Liver (tissue), 9 donors: ENCODE measurements around the gene UGT1A5. TPM values are rescaled to one million over a fixed set of nuclear protein-coding genes. Genes with fewer than 3 reads are reported as not detected.
A peak's percentile ranks its signal among the peaks of the same experiment; 100 is the strongest.

Source experiments
- DNase-seq: peaks from one replicate; pipeline ENCODE4 v3.0.0-alpha.2; 2017; ENCODE audit warnings: low spot score
- H3K27ac ChIP-seq, 2 donors: one replicate each; pipeline ENCODE4 v1.7.0; 2013; ENCODE audit warnings: inconsistent platforms in 2 of 2, low read length in 2 of 2, control low read depth in 1 of 2, low read depth in 1 of 2, mild to moderate bottlenecking in 1 of 2
- H3K27me3 ChIP-seq, 4 donors: one replicate each; pipeline versions ENCODE4 v1.6.1 to v1.7.0; 2013; ENCODE audit warnings: low read length in 3 of 4, inconsistent platforms in 1 of 4, mild to moderate bottlenecking in 1 of 4, moderate library complexity in 1 of 4; ENCODE audit not compliant: control insufficient read depth in 4 of 4, insufficient read depth in 4 of 4
- H3K36me3 ChIP-seq, 4 donors: one replicate each; pipeline versions ENCODE4 v1.6.1 to v1.7.0; 2013; ENCODE audit warnings: low read length in 3 of 4, mild to moderate bottlenecking in 3 of 4, low read depth in 1 of 4, moderate library complexity in 1 of 4; ENCODE audit not compliant: control insufficient read depth in 4 of 4, insufficient read depth in 3 of 4
- H3K4me1 ChIP-seq, 4 donors: one replicate each; pipeline versions ENCODE4 v1.6.1 to v1.7.0; 2013; ENCODE audit warnings: low read length in 3 of 4, mild to moderate bottlenecking in 3 of 4, moderate library complexity in 1 of 4; ENCODE audit not compliant: control insufficient read depth in 4 of 4, insufficient read depth in 4 of 4
- H3K4me3 ChIP-seq, 3 donors: one replicate each; pipeline versions ENCODE4 v1.6.1 to v1.7.0; 2013; ENCODE audit warnings: low read length in 3 of 3, control low read depth in 1 of 3, low read depth in 1 of 3, mild to moderate bottlenecking in 1 of 3
- H3K9ac ChIP-seq, 2 donors: one replicate each; pipeline ENCODE4 v1.7.0; 2013; ENCODE audit warnings: low read length in 2 of 2, mild to moderate bottlenecking in 2 of 2, moderate library complexity in 2 of 2, control low read depth in 1 of 2, low read depth in 1 of 2
- H3K9me3 ChIP-seq, 4 donors: one replicate each; pipeline versions ENCODE4 v1.6.1 to v1.7.0; 2013; ENCODE audit warnings: low read length in 3 of 4; ENCODE audit not compliant: control insufficient read depth in 4 of 4
- EGR1 ChIP-seq, 2 donors: IDR thresholded peaks; 2 replicates each; pipeline ENCODE4 v1.6.1; 2016 to 2018; ENCODE audit warnings: antibody characterized with exemption in 2 of 2, low read depth in 2 of 2
- FOXA1 ChIP-seq: IDR thresholded peaks from 2 replicates; pipeline ENCODE4 v1.6.1; 2016; ENCODE audit warnings: antibody characterized with exemption
- HNF4A ChIP-seq, 2 donors: conservative IDR thresholded peaks; 2 replicates each; pipeline ENCODE4 v1.6.1; 2016; ENCODE audit warnings: antibody characterized with exemption in 2 of 2, mild to moderate bottlenecking in 2 of 2
- HNF4G ChIP-seq: IDR thresholded peaks from 2 replicates; pipeline ENCODE4 v1.6.1; 2016; ENCODE audit warnings: antibody characterized with exemption
- NR2F2 ChIP-seq: IDR thresholded peaks from 2 replicates; pipeline ENCODE4 v1.6.1; 2016; ENCODE audit warnings: antibody characterized with exemption
- RAD21 ChIP-seq, 2 donors: IDR thresholded peaks; 2 replicates each; pipeline ENCODE4 v1.6.1; 2016; ENCODE audit warnings: antibody characterized with exemption in 2 of 2, mild to moderate bottlenecking in 2 of 2
- RXRA ChIP-seq, 2 donors: IDR thresholded peaks; 2 replicates each; pipeline ENCODE4 v1.6.1; 2017 to 2018; ENCODE audit warnings: antibody characterized with exemption in 2 of 2, mild to moderate bottlenecking in 1 of 2
- SP1 ChIP-seq: IDR thresholded peaks from 2 replicates; pipeline ENCODE4 v1.6.1; 2018; ENCODE audit warnings: antibody characterized with exemption, mild to moderate bottlenecking
- TAF1 ChIP-seq: conservative IDR thresholded peaks from 2 replicates; pipeline ENCODE4 v1.6.1; 2016; ENCODE audit warnings: antibody characterized with exemption, mild to moderate bottlenecking
- YY1 ChIP-seq: IDR thresholded peaks from 2 replicates; pipeline ENCODE4 v1.6.1; 2016; ENCODE audit warnings: antibody characterized with exemption, mild to moderate bottlenecking
- WGBS: extraction: QIAGEN DNeasy Blood & Tissue Kit; methylation state at CpG from one replicate; pipeline ENCODE4 v1.1.7; 2013; 5-methylcytosine and 5-hydroxymethylcytosine counted together
- polyA plus RNA-seq, 2 donors: library from polyadenylated mRNA; stranded (reverse) in 1 of 2; unstranded in 1 of 2; fragments of 200-250 nt in 1 of 2; fragments of >200 nt in 1 of 2; fragmentation: Nextera tagmentation in 1 of 2; extraction: Ambion mirVana in 1 of 2; gene quantifications; one replicate each; pipeline versions ENCODE4 v1.2.1 to v1.2.3, GENCODE V29; 2013 to 2015
- total RNA-seq, 2 donors: library from RNA; depleted of rRNA; stranded (reverse); fragments of >200 nt; gene quantifications; one replicate each; pipeline ENCODE4 v1.2.3, GENCODE V29; 2014
- TF ChIP-seq, protein P1 (sequence below): IDR thresholded peaks from 2 replicates; pipeline ENCODE4 v1.6.1; 2016; ENCODE audit warnings: antibody characterized with exemption
- TF ChIP-seq, protein P2 (sequence below): IDR thresholded peaks from 2 replicates; pipeline ENCODE4 v1.6.1; 2016; ENCODE audit warnings: antibody characterized with exemption
- TF ChIP-seq, protein P3 (sequence below): IDR thresholded peaks from 2 replicates; pipeline ENCODE4 v1.6.1; 2016; ENCODE audit warnings: antibody characterized with exemption, mild to moderate bottlenecking
- donor health status: healthy.
- donor health status: healthy.
- donor health status: healthy.
- donor health status: healthy.
- donor health status: healthy.

Gene UGT1A5
- total and polyA plus RNA-seq, 4 donors: 0.14 to 1.8 (median 1.6) TPM; not detected in 1

DNA sequence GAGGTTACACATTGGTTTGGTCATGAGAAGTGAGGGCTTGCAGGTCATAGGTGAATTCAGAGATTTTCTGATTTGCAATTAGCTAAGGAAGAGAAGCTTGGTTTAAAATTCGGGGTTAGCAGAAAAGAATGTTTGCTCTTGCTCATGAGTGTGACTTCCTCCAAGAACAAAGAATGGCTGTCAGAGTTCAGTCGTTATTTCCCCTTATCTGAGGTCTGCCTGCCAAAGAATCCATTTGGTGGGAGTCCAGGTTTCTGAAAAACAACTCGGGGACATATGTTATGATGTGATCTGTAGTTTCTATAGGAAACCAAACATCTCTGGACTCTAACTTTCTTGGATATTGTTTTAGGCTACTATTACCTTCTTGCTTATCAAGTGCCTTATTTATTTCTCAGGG lies 23.2 kb upstream of the UGT1A5 start:
- peaks cover 0 to 29% (median 21%) of the 10 kb centered on the region in 4 donors for H3K4me1 ChIP-seq
- H3K9ac ChIP-seq: no peak overlapping the region
- H3K36me3 ChIP-seq: no peaks in the 10 kb centered on the region
- 21% methylated on average over 3 of the region's 3 CpGs for WGBS
- no peak overlapping the region for H3K27ac ChIP-seq
- H3K27me3 ChIP-seq: no peaks in the 10 kb centered on the region
- H3K4me3 ChIP-seq: no peak overlapping the region
- no peaks in the 10 kb centered on the region for H3K9me3 ChIP-seq
- TF ChIP-seq HNF4A (conservative IDR thresholded peaks at IDR 0.05) (no peak), SP1 (no peak), YY1 (no peak), RXRA (IDR thresholded peaks at IDR 0.05) (no peak), NR2F2 (no peak), EGR1 (IDR thresholded peaks at IDR 0.05; ENCODE audit: low read depth in 2 of 2) (no peak), TAF1 (no peak), RAD21 (IDR thresholded peaks at IDR 0.05) (no peak), FOXA1 (no peak), HNF4G (no peak)
- TF ChIP-seq, protein P1, sequence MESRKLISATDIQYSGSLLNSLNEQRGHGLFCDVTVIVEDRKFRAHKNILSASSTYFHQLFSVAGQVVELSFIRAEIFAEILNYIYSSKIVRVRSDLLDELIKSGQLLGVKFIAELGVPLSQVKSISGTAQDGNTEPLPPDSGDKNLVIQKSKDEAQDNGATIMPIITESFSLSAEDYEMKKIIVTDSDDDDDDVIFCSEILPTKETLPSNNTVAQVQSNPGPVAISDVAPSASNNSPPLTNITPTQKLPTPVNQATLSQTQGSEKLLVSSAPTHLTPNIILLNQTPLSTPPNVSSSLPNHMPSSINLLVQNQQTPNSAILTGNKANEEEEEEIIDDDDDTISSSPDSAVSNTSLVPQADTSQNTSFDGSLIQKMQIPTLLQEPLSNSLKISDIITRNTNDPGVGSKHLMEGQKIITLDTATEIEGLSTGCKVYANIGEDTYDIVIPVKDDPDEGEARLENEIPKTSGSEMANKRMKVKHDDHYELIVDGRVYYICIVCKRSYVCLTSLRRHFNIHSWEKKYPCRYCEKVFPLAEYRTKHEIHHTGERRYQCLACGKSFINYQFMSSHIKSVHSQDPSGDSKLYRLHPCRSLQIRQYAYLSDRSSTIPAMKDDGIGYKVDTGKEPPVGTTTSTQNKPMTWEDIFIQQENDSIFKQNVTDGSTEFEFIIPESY: no peak
- TF ChIP-seq, protein P2, sequence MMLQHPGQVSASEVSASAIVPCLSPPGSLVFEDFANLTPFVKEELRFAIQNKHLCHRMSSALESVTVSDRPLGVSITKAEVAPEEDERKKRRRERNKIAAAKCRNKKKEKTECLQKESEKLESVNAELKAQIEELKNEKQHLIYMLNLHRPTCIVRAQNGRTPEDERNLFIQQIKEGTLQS: no peak
- TF ChIP-seq, protein P3, sequence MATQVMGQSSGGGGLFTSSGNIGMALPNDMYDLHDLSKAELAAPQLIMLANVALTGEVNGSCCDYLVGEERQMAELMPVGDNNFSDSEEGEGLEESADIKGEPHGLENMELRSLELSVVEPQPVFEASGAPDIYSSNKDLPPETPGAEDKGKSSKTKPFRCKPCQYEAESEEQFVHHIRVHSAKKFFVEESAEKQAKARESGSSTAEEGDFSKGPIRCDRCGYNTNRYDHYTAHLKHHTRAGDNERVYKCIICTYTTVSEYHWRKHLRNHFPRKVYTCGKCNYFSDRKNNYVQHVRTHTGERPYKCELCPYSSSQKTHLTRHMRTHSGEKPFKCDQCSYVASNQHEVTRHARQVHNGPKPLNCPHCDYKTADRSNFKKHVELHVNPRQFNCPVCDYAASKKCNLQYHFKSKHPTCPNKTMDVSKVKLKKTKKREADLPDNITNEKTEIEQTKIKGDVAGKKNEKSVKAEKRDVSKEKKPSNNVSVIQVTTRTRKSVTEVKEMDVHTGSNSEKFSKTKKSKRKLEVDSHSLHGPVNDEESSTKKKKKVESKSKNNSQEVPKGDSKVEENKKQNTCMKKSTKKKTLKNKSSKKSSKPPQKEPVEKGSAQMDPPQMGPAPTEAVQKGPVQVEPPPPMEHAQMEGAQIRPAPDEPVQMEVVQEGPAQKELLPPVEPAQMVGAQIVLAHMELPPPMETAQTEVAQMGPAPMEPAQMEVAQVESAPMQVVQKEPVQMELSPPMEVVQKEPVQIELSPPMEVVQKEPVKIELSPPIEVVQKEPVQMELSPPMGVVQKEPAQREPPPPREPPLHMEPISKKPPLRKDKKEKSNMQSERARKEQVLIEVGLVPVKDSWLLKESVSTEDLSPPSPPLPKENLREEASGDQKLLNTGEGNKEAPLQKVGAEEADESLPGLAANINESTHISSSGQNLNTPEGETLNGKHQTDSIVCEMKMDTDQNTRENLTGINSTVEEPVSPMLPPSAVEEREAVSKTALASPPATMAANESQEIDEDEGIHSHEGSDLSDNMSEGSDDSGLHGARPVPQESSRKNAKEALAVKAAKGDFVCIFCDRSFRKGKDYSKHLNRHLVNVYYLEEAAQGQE: no peak
- DNase-seq: no peak

DNA sequence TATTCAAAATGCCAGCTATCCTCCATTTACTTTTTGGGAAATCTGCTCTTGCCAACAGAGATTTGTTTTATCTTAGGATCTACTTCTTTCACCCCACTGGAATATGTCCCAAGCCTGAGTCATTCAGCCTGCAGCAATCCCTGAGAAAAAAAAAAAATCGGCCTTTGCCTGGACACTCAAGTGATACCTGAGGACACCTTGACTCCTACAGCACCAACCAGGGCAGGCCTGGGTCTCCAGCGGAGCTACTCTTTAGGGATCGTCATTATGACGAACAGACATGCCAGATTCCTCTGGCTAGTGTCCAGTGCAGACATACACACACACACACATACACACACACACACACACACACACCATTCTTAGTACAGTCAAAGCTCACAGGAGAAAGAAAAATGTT lies 22.3 kb upstream of the UGT1A5 start:
- H3K27ac ChIP-seq: no peak overlapping the region
- 43% methylated on average over 4 of the region's 4 CpGs for WGBS

More for the DNA sequence above, 22.3 kb upstream of the UGT1A5 start:
- Histone ChIP-seq H3K36me3 (no peaks in the 10 kb centered on the region), H3K27me3 (no peaks in the 10 kb centered on the region), H3K9ac (no peak overlapping the region), H3K4me1 (peaks cover 0 to 34% (median 27%) of the 10 kb centered on the region in 4 donors), H3K4me3 (no peak overlapping the region), H3K9me3 (no peaks in the 10 kb centered on the region)
- no peak for DNase-seq
- TF ChIP-seq HNF4A (conservative IDR thresholded peaks at IDR 0.05): peak in 1 of 2 donors; percentile 39
- TF ChIP-seq NR2F2: no peak
